Ovary (tissue), 3 donors: ENCODE data around the gene GOPC.

Experiments
- EP300 ChIP-seq: sonication (generic); formaldehyde crosslinking; IDR thresholded peaks from one replicate; pipeline ENCODE4 v1.6.1; 2017; ENCODE audit warnings: antibody characterized with exemption
- POLR2A ChIP-seq: fragments of 450-650 bp; IDR thresholded peaks from one replicate; pipeline ENCODE4 v1.6.1; 2017; ENCODE audit warnings: antibody characterized with exemption, mild to moderate bottlenecking, moderate library complexity
- TF ChIP-seq, protein P1 (sequence below), 3 donors: fragments of 450-650 bp in 2 of 3; fragments of 200-600 bp in 1 of 3; IDR thresholded peaks; one replicate each; pipeline versions ENCODE4 v1.5.1 to v1.8.0; 2016 to 2022; ENCODE audit warnings: antibody characterized with exemption in 3 of 3, mild to moderate bottlenecking in 1 of 3
- donor health status: DM: no; HTN: no; CAD: no.

DNA sequence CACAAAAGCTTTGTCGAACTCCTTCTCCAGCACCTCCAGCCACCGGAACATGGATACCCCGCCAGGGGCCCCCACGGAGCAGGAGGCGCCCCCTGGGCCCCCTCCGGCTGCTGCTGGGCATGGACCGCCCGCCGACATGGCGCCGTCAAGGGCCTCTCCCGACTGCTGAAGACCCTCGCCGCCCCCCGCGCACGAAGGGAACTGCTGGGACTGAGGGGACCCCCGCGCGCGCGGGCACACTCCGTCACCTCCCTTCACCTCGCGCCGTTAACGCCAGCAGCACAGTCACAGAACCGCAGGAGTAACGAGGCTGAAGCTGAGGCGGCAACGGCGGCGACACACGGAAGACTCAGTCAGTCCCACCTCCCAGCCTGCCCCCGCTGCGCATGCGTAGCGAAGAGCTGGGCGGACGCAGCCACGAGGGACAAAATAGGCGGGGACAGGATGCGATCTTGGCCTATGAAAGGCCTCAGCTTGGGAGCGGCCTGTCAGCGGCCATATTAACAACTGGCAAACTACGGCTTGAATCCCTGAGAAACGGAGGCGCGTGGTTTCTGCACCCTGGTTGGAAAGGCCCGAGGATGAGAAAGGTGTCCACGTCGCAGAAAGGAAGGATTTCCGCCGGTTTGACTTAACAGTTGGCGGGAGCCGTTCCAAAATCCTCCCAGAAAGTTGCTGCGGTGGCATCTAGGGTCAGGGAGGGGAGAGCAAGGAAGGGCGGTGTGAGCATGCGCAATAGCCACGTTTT, at the start of gene GOPC:
- TF ChIP-seq, protein P1, sequence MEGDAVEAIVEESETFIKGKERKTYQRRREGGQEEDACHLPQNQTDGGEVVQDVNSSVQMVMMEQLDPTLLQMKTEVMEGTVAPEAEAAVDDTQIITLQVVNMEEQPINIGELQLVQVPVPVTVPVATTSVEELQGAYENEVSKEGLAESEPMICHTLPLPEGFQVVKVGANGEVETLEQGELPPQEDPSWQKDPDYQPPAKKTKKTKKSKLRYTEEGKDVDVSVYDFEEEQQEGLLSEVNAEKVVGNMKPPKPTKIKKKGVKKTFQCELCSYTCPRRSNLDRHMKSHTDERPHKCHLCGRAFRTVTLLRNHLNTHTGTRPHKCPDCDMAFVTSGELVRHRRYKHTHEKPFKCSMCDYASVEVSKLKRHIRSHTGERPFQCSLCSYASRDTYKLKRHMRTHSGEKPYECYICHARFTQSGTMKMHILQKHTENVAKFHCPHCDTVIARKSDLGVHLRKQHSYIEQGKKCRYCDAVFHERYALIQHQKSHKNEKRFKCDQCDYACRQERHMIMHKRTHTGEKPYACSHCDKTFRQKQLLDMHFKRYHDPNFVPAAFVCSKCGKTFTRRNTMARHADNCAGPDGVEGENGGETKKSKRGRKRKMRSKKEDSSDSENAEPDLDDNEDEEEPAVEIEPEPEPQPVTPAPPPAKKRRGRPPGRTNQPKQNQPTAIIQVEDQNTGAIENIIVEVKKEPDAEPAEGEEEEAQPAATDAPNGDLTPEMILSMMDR (IDR thresholded peaks at IDR 0.05): peak in 1 of 3 donors; percentile 14
- TF ChIP-seq EP300: no peak
- TF ChIP-seq POLR2A: peak; percentile 70
